HG03108 (cell line): ENCODE results near the gene DLX4.

ENCODE experiments used
- ATAC-seq: cut with Tn5 transposase; IDR thresholded peaks from one replicate; pipeline ENCODE4 v1.9.1; 2021; ENCODE audit warnings: moderate library complexity; ENCODE audit not compliant: unreplicated experiment

Gene DLX4

GRCh38 chr17:49967621-49968404 lies 1.2 kb upstream of the DLX4 start:
- ATAC-seq, result no peak

DNA sequence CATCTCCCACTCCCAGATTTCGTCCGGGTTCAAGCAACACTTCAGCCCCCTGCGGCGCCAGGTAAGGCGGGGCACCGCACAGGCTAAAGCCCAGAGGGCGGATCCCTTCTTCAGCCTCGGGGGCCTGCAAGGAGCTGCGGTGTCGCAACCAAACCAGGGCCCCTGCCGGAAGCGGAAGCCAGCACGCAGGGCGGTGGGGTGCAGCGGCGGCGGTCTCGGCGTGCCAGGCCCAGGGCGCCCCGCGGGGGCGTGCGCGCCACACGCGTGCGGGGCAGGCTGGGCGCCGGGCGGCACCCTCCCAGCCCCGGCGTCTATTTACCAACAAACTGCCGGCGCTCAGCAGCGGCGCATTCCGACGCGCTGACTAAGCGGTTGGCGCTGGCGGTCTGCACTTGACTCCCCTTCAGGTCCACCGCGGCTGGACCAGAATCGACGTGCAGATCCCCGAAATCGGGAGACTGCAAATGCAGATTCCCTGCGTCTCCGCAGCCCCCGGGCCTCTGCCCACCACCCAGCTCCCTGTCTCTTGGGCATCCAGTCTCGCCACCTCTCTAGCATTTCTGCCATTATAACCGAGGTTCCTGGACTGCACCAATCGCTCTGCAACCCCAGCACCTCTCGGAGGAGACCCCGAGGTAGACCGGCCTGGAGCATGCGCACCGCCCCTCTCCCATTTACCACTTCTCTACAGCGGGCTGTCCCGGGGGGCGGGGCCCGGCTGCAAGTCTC lies 421 bp upstream of the DLX4 start:
- no peak for ATAC-seq

DNA sequence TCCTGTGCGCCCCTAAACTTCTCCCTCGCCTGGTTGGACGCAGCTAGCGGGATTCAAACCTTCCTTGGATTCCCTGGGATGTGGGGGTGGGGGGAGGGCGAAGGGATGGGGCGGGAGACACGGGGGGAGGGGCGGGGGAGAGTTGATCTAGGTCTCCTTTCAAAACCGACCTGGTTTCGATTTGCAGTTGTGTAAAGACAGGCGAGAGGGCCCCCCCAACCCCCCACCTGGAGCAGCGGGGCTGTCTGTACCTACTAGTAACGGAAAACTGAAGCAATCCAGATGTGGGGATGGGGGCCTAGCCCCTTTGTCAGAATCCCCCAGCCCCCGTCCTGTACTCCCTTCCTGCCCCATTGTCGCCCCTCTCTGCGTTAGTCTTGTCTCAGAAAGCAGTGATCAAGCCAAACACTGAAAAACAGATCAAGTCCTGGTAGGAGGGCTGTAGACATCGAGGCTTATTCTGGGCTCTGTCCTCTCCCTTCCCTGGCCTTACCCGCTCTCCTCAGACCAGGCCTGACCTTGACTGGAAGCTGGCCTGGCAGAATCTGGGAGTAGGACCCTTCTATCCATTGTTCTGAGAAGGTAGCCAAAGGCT lies 902 bp downstream of the DLX4 start:
- no peak for ATAC-seq

DNA sequence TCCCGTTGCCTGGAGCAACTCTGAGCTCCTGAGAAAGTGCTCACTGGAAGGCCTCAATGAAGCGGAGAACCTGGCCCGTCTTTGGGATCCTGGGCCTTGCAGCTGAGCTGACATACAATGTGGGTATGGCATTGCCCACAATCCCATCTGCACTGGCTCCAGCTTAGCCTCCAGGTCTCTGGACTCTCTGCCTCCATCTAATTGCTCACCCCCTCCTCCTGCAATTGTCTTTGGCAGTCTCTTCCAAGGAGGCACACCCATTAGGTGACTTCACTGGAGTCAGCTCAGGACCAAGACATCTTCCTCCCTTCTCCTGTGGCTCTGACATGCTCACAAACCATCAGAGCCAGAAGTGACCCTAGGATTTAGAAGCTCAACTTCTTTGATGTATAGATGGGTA lies 1.5 kb downstream of the DLX4 start:
- ATAC-seq, result no peak

DNA sequence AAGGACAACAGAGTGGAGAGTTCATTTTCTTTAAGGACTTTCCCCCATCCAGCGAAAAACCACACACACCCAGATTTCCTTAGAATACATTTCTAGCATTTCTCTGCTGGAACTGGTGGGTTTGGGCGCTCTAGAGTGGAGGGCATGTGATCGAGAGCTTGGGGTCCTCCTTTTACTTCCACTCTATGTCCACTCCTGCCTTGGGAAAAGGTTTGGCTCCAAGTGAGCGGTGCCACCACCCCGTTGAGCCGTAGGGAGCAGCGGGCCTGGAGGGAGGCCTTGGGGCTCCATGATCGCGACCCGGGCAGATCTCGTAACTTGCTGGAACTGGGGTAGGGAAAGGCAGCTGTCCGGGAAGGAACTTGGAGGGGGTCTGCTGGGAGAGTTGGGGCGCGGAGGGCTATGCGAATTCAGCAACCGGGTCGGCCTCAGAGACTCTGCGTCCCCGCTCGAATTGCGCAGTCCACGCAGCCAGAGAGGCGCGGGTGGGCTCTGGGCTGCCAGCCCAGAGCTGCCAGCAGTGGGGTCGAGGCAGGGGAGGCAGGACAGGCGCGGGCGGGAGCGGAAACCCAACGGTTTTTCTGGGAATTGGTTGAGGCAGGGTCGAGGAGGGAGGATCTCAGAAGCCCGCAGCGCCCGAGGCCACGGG lies 2.3 kb downstream of the DLX4 start:
- no peak for ATAC-seq

DNA sequence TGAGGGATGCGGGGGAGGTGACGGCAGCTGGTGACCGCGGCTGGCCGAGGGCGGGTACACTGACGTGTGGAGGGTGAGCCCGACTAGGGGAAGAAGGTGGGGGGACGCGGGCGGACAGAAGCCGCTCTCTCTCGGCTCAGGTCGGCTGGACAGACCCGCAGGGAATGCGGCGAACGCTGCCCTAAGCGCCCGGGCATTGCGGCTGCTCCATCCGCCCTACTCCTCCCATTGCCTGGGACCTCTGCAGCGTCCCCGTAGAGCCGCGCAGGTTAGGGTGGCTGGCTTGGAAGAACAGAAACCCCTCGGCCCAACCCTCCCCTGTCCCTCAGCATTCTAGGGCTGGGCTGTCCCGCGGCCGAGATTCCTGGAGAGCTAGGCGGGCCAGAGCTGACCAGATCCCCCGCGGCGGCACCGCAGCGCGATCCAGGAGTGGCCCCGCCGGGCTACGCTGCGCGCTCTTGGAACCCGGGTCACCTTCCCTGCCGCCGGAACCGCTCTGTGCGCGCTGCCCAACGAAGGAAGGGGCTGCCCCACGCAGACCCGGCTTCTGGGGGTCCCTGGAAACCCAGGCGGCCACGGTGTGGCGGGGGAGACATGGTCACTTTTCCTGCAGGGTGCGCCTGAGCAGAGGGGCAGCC lies 3.0 kb downstream of the DLX4 start:
- no peak for ATAC-seq

- no peak for ATAC-seq
Measured at GRCh38 chr17:49972486-49973270, 3.7 kb downstream of the DLX4 start.

- ATAC-seq, result no peak
Measured at GRCh38 chr17:49973271-49973615, 4.3 kb downstream of the DLX4 start.

GRCh38 chr17:49975531-49975930 lies 6.5 kb downstream of the DLX4 start:
- no peak for ATAC-seq

- no peak for ATAC-seq
Measured at GRCh38 chr17:49976163-49976827, 7.3 kb downstream of the DLX4 start.

DNA sequence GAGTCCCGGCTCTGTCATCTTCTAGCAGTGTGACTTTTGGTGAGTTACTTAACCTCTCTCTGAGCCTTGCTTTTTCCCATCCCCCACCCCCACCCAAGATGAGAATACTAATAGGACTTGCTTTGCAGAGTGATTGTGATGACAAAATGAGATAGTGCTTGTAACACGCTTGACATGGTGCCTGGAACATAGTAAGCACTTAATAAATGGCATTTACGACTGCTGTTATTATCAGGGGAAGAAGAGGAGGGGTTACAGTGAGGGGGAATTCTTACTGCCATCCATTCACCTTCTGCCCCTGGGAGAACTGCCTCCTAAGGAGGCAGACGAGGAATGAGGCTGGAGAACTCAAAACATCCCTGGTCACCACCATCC lies 7.8 kb downstream of the DLX4 start:
- ATAC-seq, result no peak

DNA sequence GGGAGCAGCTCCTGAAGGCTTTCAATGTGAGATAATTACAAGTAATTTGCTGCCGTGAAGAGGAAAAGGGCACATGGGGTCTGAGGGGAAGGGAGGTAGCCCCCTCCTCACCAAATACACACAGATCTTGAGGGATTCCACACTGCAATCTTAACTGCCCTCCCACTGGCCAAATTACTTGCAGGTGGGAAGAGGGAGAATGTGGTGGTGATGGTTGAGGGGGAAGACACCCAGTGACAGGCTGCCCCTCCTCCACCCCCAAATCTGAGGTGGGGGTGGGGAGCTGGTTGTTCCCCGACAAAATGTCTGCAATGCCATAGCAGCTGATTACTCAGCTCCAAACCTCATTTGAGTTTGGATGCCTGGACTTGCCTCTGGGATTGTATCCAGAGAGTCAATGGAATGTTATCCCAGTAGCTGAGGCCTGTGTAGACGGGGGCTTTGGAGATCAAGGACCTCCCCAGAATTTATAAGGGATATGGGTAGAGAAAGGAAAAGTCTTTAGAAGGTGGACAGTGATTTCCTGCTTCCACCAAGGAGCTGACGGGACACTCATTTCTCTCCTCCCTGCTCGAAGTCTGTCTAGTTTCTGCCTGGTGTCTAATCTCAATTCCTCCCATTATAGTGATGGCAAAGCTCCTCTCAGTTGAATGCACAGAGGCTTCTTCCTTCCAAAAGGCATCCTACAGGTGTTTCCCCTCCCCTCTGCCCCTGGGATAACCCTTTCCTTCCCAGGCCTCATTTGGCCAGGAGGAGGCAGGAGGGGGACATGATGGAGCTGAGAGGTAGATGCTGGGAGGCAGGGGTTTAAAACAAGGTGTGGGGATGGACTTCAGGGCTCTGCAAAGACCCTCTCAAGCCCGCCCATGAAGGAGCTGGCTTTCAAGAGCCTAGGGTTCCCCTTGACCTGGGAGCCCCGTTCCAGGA lies 8.7 kb downstream of the DLX4 start:
- ATAC-seq, result no peak

GRCh38 chr17:49978501-49978900 lies 9.5 kb downstream of the DLX4 start:
- ATAC-seq, result no peak

- ATAC-seq, result no peak
Measured at GRCh38 chr17:49979748-49980479, 10.9 kb downstream of the DLX4 start.

GRCh38 chr17:49980703-49981197 lies 11.8 kb downstream of the DLX4 start:
- ATAC-seq, result no peak

GRCh38 chr17:49984283-49984682 lies 15.3 kb downstream of the DLX4 start:
- no peak for ATAC-seq

GRCh38 chr17:49984776-49985175 lies 15.8 kb downstream of the DLX4 start:
- no peak for ATAC-seq
